NCI-H510A treated with DMSO at 0.1 percent for 48 hours (cell line): ENCODE measurements around the gene MAP2K6.
A peak's percentile ranks its signal among the peaks of the same experiment; 100 is the strongest.
"Not testable (repeated sequence)": the region's sequence is repeated elsewhere in the genome, so short reads cannot be mapped to it uniquely, and the experiment has no call there.

Experiments used
- DNase-seq: peaks from one replicate; lab custom pipeline; 2025; lab: John Stamatoyannopoulos, UW

MAP2K6 gene

GRCh38 chr17:69457603-69458002 is 43.1 kb downstream of the MAP2K6 start:
- no peak for DNase-seq

- DNase-seq: no peak
Measured at GRCh38 chr17:69460963-69461922, 46.7 kb downstream of the MAP2K6 start.

GRCh38 chr17:69461951-69462369 is 47.5 kb downstream of the MAP2K6 start:
- DNase-seq: no peak

GRCh38 chr17:69462882-69463281 is 48.4 kb downstream of the MAP2K6 start:
- DNase-seq: no peak

- DNase-seq: no peak
Measured at GRCh38 chr17:69466451-69466850, 52.0 kb downstream of the MAP2K6 start.

GRCh38 chr17:69466905-69467667 is 52.6 kb downstream of the MAP2K6 start:
- DNase-seq: peak; percentile 11

- no peak for DNase-seq
Measured at GRCh38 chr17:69468207-69468606, 53.7 kb downstream of the MAP2K6 start.

GRCh38 chr17:69470702-69471101 is 56.2 kb downstream of the MAP2K6 start:
- DNase-seq: no peak

GRCh38 chr17:69471406-69471805 is 56.9 kb downstream of the MAP2K6 start:
- no peak for DNase-seq

GRCh38 chr17:69473841-69474831 is 59.6 kb downstream of the MAP2K6 start:
- no peak for DNase-seq

GRCh38 chr17:69477204-69477902 is 62.9 kb downstream of the MAP2K6 start:
- DNase-seq: peak; percentile 31

- no peak for DNase-seq
Measured at GRCh38 chr17:69477903-69478266, 63.4 kb downstream of the MAP2K6 start.

GRCh38 chr17:69478916-69479315 is 64.4 kb downstream of the MAP2K6 start:
- peak; percentile 89 for DNase-seq

- DNase-seq: not testable (repeated sequence)
Measured at GRCh38 chr17:69479756-69480155, 65.3 kb downstream of the MAP2K6 start.

GRCh38 chr17:69480245-69480644 is 65.7 kb downstream of the MAP2K6 start:
- no peak for DNase-seq

- DNase-seq: no peak
Measured at GRCh38 chr17:69485251-69485661, 70.8 kb downstream of the MAP2K6 start.

GRCh38 chr17:69485901-69486643 is 71.6 kb downstream of the MAP2K6 start:
- DNase-seq: peak; percentile 92

- DNase-seq: peak; percentile 49
Measured at GRCh38 chr17:69486779-69487637, 72.5 kb downstream of the MAP2K6 start.

- DNase-seq: no peak
Measured at GRCh38 chr17:69489313-69489712, 74.8 kb downstream of the MAP2K6 start.
